ENCODE results near the gene ARPC1A. TPM values are rescaled to one million over a fixed set of nuclear protein-coding genes. Genes with fewer than 3 reads are reported as not detected.
A peak's percentile ranks its signal among the peaks of the same experiment; 100 is the strongest.

Gene ARPC1A
- total and polyA plus RNA-seq, 2 experiments from 2014 or later, result 209 to 294 TPM

DNA sequence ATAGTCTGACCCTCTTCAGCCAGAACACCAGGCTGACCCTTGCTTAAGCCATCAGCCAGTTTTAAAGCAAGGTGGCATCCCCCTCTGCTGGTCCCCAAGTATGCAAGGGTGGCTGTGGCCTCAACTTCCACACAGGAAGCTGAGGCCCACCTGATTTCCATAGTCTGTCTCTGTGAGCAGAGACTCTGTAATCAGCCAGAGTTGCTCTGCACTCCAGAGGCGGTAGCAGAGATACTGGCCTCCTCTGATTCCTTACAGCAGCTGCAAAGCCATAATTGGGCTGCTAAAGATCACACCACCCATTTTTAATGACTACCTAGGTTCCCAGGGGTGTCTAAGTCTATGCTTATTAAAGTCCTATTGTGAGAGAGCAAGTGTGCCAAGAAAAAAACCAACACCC, 80.9 kb downstream of the ARPC1A start:
- Histone ChIP-seq H4K20me1 (ENCODE audit: insufficient read depth) (0 out of 2 replicates have a peak, but pooled peaks cover 9% of the 10 kb centered on the region), H3K4me1 (ENCODE audit: insufficient read depth) (peaks cover 31% of the 10 kb centered on the region), H3K36me3 (ENCODE audit: low read depth) (peaks cover 31% of the 10 kb centered on the region), H3K27me3 (replicated peaks; ENCODE audit: insufficient read depth) (no peaks in the 10 kb centered on the region), H3K27ac (no peak overlapping the region), H2AFZ (no peak overlapping the region), H3F3A (ENCODE audit: insufficient read depth) (peaks cover 27% of the 10 kb centered on the region), H3K4me3 (peak overlapping the region; percentile 100), H3K9me3 (ENCODE audit: low read depth) (no peaks in the 10 kb centered on the region), H3K9me2 (ENCODE audit: insufficient read depth) (no peaks in the 10 kb centered on the region), H3K9ac (peak overlapping the region; percentile 98), H3K4me2 (ENCODE audit: unreplicated experiment) (peak overlapping the region; percentile 100), H3K79me2 (ENCODE audit: insufficient read depth) (peaks cover 94% of the 10 kb centered on the region)
- TF ChIP-seq EZH2 (IDR thresholded peaks at IDR 0.05; ENCODE audit: insufficient read depth, poor library complexity, severe bottlenecking) (no peak), EZH2phosphoT487 (IDR thresholded peaks at IDR 0.05; ENCODE audit: insufficient read depth, low read depth) (no peak)
- WGBS, 2 experiments (ENCODE audit: low coverage in 1 of 2, low lambda C conversion rate in 2 of 2, missing lambda C conversion rate in 2 of 2), result 94 to 100% methylated on average over 1 of the region's 1 CpG
- in situ Hi-C loops (cut with MboI), result no loop called here
- DNase-seq, result no peak

DNA sequence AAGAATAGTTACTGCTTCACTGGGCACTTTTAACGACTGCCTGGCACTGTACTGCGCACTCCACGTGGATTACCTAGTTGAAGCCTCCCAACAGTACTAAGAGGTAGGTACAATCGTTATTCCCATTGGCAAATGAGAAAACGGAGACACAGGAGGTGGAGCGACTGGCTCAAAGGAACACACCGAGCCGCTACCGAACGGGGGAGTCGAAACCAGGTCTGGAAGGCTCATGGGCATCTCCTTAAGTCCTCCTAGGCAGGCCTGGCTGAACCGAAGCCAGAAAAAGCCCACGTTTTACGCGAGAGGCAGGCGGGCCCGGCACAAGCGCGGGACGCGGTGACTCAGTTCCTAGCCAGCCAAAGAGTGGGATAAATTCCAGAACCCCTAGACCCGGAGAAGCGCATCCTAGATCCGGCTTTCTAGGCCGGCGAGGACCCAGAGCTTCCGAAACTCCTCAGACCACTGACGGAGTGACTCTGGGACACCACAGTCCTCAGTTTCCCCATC, 82.2 kb downstream of the ARPC1A start:
- WGBS, 2 experiments (ENCODE audit: low coverage in 1 of 2, low lambda C conversion rate in 2 of 2, missing lambda C conversion rate in 2 of 2), result 1% methylated on average over 26 to 28 of the region's 28 CpGs
- peak; percentile 97 for DNase-seq
- Histone ChIP-seq H3K9me2 (ENCODE audit: insufficient read depth) (no peaks in the 10 kb centered on the region), H2AFZ (peak overlapping the region; percentile 64), H3K79me2 (ENCODE audit: insufficient read depth) (peaks cover 95% of the 10 kb centered on the region), H3K4me2 (ENCODE audit: unreplicated experiment) (peak overlapping the region; percentile 100), H3K9ac (peak overlapping the region; percentile 98), H3F3A (ENCODE audit: insufficient read depth) (peaks cover 27% of the 10 kb centered on the region), H3K36me3 (ENCODE audit: low read depth) (peaks cover 29% of the 10 kb centered on the region), H3K4me3 (peak overlapping the region; percentile 100), H3K27me3 (replicated peaks; ENCODE audit: insufficient read depth) (no peaks in the 10 kb centered on the region), H3K9me3 (ENCODE audit: low read depth) (no peaks in the 10 kb centered on the region), H4K20me1 (ENCODE audit: insufficient read depth) (0 out of 2 replicates have a peak, but pooled peaks cover 9% of the 10 kb centered on the region), H3K27ac (peak overlapping the region; percentile 96), H3K4me1 (ENCODE audit: insufficient read depth) (peaks cover 31% of the 10 kb centered on the region)
- in situ Hi-C loops (cut with MboI), result no loop called here
- TF ChIP-seq EZH2 (IDR thresholded peaks at IDR 0.05; ENCODE audit: insufficient read depth, poor library complexity, severe bottlenecking), result no peak
- no peak for TF ChIP-seq EZH2phosphoT487 (IDR thresholded peaks at IDR 0.05; ENCODE audit: insufficient read depth, low read depth)

DNA sequence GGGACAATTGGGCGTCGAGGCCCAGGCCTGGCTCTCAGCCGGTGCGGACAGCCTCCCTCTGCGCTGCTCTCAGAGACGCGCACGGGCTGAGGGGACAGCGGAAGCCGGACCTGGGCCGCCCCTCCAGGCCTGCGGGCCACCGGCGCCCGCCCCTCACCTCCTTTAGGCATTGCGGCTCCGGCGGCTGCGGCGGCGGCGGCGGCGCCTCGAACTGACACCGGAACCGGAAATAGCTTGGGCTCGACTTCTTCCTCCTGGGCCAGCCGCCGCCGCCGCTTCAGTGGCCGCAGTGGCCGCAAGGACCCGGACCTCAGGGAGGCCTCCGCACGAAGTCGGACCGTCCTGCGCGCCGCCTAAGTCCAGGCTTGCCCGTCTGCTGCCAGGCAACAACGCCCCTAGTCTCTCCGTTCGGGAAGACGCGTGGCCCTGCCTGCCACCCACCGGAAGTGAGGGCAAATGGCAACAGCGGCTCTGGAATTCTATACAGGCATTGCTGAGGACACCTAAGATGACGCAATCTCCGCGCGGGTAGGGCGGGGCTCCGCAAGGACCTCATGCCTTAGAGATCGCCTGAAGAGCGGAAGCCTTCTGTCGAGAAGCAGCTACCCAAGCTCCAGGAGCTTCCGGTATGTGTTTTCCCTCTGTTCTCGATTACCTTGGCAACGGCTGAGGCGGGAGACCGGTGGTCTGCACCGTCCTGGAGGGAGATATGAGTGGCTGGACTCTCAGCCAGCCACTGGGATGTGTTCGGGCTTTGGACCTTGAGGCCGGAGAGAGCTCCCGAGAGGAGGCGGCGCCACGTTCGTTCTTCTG, 82.9 kb downstream of the ARPC1A start, which contains the start of the genes BUD31 and PDAP1:
Gene BUD31, plus strand, starts transcription at position 591 of the 813 bp plus-strand sequence. CDS start 2,124 bp downstream, outside the sequence.
Gene PDAP1, minus strand, starts transcription at position 219 of the 813 bp plus-strand sequence. Its CDS starts 49 bp downstream, at position 170.
- peak; percentile 97 for DNase-seq
- H3K4me3 ChIP-seq, result peak within 1 kb of the TSS; percentile 100
- H3K4me1 ChIP-seq (ENCODE audit: insufficient read depth), result peaks cover 31% of the 10 kb centered on the region
- peak within 1 kb of the TSS; percentile 96 for H3K27ac ChIP-seq
- H2AFZ ChIP-seq, result peak within 1 kb of the TSS; percentile 64
- in situ Hi-C loops (cut with MboI), result no loop called here
- H4K20me1 ChIP-seq (ENCODE audit: insufficient read depth), result 0 out of 2 replicates have a peak, but pooled peaks cover 9% of the 10 kb centered on the region
- no peaks in the 10 kb centered on the region for H3K27me3 ChIP-seq (replicated peaks; ENCODE audit: insufficient read depth)
- peaks cover 30% of the 10 kb centered on the region for H3K36me3 ChIP-seq (ENCODE audit: low read depth)
- no peak for TF ChIP-seq EZH2 (IDR thresholded peaks at IDR 0.05; ENCODE audit: insufficient read depth, poor library complexity, severe bottlenecking)
- TF ChIP-seq EZH2phosphoT487 (IDR thresholded peaks at IDR 0.05; ENCODE audit: insufficient read depth, low read depth), result no peak
- no peaks in the 10 kb centered on the region for H3K9me2 ChIP-seq (ENCODE audit: insufficient read depth)
- H3K4me2 ChIP-seq (ENCODE audit: unreplicated experiment), result peak within 1 kb of the TSS; percentile 100
- peaks cover 95% of the 10 kb centered on the region for H3K79me2 ChIP-seq (ENCODE audit: insufficient read depth)
- H3K9ac ChIP-seq, result peak within 1 kb of the TSS; percentile 98
- H3K9me3 ChIP-seq (ENCODE audit: low read depth), result no peaks in the 10 kb centered on the region
- WGBS, 2 experiments (ENCODE audit: low coverage in 1 of 2, low lambda C conversion rate in 2 of 2, missing lambda C conversion rate in 2 of 2), result 1% methylated on average over 56 to 71 of the region's 72 CpGs
- peaks cover 27% of the 10 kb centered on the region for H3F3A ChIP-seq (ENCODE audit: insufficient read depth)

DNA sequence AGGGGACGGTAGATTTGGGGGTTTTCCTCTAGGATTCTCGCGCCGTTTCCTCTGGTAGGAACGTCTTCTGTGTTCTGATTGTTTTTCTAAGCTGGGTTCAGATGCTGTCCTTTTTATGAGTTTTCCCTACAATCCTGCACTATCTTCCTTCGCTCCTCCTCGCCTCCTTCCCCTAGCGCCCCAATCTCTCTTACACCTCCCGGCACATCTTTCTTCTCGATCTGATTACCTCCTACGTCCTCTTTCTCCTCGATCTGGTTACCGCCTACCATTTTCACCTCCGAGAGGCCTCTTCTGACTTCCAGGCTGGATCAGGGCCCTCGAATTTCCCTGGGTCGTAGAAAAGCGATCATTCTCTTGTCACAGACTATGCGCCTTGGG, 83.5 kb downstream of the ARPC1A start:
- Histone ChIP-seq H3K9ac (peak overlapping the region; percentile 98), H3K9me3 (ENCODE audit: low read depth) (no peaks in the 10 kb centered on the region), H3K4me3 (peak overlapping the region; percentile 100), H2AFZ (peak overlapping the region; percentile 64), H3K4me2 (ENCODE audit: unreplicated experiment) (peak overlapping the region; percentile 100), H4K20me1 (ENCODE audit: insufficient read depth) (0 out of 2 replicates have a peak, but pooled peaks cover 9% of the 10 kb centered on the region), H3K4me1 (ENCODE audit: insufficient read depth) (peaks cover 28% of the 10 kb centered on the region), H3F3A (ENCODE audit: insufficient read depth) (peaks cover 28% of the 10 kb centered on the region), H3K27me3 (replicated peaks; ENCODE audit: insufficient read depth) (no peaks in the 10 kb centered on the region), H3K9me2 (ENCODE audit: insufficient read depth) (no peaks in the 10 kb centered on the region), H3K36me3 (ENCODE audit: low read depth) (peaks cover 34% of the 10 kb centered on the region), H3K27ac (peak overlapping the region; percentile 96), H3K79me2 (ENCODE audit: insufficient read depth) (peaks cover 95% of the 10 kb centered on the region)
- in situ Hi-C loops (cut with MboI), result no loop called here
- DNase-seq, result peak; percentile 57
- no peak for TF ChIP-seq EZH2 (IDR thresholded peaks at IDR 0.05; ENCODE audit: insufficient read depth, poor library complexity, severe bottlenecking)
- TF ChIP-seq EZH2phosphoT487 (IDR thresholded peaks at IDR 0.05; ENCODE audit: insufficient read depth, low read depth), result no peak
- WGBS, 2 experiments (ENCODE audit: low coverage in 1 of 2, low lambda C conversion rate in 2 of 2, missing lambda C conversion rate in 2 of 2), result 1 to 3% methylated on average over 18 of the region's 18 CpGs
